Adipocyte (in vitro differentiated cells): Measurements from ENCODE around the gene NASP.
A peak's percentile ranks its signal among the peaks of the same experiment; 100 is the strongest.

Experiments
- DNase-seq: peaks from one replicate; pipeline ENCODE4 v3.0.0-alpha.2; 2015; ENCODE audit warnings: low read depth
- H3K27me3 ChIP-seq: replicated peaks from 2 replicates; pipeline ENCODE4 v1.7.0; 2013; ENCODE audit warnings: mild to moderate bottlenecking, low read length, moderate library complexity; ENCODE audit not compliant: control insufficient read depth, insufficient read depth
- H3K36me3 ChIP-seq: 2 replicates; pipeline ENCODE4 v1.7.0; 2013; ENCODE audit warnings: low read length, mild to moderate bottlenecking, moderate library complexity; ENCODE audit not compliant: control insufficient read depth, insufficient read depth, severe bottlenecking
- H3K4me1 ChIP-seq: 2 replicates; pipeline ENCODE4 v1.7.0; 2013; ENCODE audit warnings: mild to moderate bottlenecking, low read length, moderate library complexity; ENCODE audit not compliant: control insufficient read depth, insufficient read depth
- H3K4me3 ChIP-seq: 2 replicates; pipeline ENCODE4 v1.7.0; 2013; ENCODE audit warnings: mild to moderate bottlenecking, low read length, moderate library complexity
- H3K9ac ChIP-seq: 2 replicates; pipeline ENCODE4 v1.7.0; 2013; ENCODE audit warnings: mild to moderate bottlenecking, low read length, moderate library complexity
- H3K9me3 ChIP-seq: 2 replicates; pipeline ENCODE4 v1.7.0; 2013; ENCODE audit warnings: mild to moderate bottlenecking, low read length, moderate library complexity; ENCODE audit not compliant: control insufficient read depth

NASP gene

DNA sequence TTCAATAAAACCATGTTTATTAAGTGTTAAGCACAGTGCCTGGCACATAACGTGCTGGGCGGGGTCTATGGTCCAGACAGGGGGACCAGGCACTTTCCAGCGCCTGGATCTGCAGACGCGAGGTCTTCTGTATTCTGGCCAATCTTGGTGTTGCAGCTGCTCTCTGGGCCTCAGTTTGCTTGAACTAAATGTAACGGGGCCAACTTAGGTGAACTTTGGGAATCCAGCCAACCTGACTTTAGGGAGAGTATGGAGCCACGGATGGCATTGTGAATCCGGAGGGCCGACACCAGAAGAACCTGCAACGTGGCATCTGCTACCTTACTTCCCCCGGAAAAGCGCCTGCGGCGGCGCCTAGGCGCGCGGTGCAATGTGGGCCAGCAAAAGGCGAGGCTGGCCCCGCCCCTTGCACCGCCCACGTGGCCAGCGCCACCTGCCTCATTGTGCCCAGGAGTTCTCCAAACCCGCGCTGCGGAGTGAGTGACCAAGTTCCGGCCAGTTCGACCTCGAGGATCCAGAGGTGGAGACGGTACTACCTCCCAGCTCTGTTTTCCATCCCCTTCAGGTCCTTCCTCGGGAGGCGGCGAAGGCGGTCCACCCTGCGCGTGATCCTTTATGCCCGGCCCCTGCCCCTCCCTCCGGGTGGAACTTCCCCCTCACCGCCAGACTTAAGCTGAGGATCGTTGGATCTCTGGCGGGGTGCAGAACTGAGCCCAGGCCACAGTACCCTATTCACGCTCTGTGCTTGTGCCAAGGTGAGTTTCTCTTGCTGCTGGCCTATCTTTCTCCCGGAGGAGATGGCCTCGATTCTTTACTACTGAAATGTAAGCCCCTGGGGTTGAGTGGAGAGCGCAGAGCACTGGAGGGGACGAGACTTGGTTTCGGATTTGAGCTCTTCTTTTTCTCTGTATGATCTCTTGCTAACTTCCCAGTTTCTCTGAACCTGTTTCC is 33.2 kb upstream of the NASP start, which contains the start of gene AKR1A1:
TSS of gene AKR1A1 (plus strand) at position 426 of the 951 bp plus-strand sequence. CDS start 10,969 bp downstream, outside the sequence.
- Histone ChIP-seq H3K9me3 (no peaks in the 10 kb centered on the region), H3K36me3 (no peaks in the 10 kb centered on the region), H3K4me1 (peaks cover 8% of the 10 kb centered on the region), H3K9ac (peak within 1 kb of the TSS; percentile 92), H3K27me3 (no peaks in the 10 kb centered on the region), H3K4me3 (peak within 1 kb of the TSS; percentile 92)
- DNase-seq, result peak; percentile 92

- Histone ChIP-seq H3K4me3 (peak overlapping the region; percentile 92), H3K9ac (peak overlapping the region; percentile 92), H3K36me3 (no peaks in the 10 kb centered on the region), H3K9me3 (no peaks in the 10 kb centered on the region), H3K4me1 (peaks cover 8% of the 10 kb centered on the region), H3K27me3 (no peaks in the 10 kb centered on the region)
- no peak for DNase-seq
Observed at GRCh38 chr1:45551684-45552083, 32.2 kb upstream of the NASP start.

GRCh38 chr1:45552331-45552730 is 31.5 kb upstream of the NASP start:
- no peaks in the 10 kb centered on the region for H3K9me3 ChIP-seq
- peaks cover 8% of the 10 kb centered on the region for H3K4me1 ChIP-seq
- peak overlapping the region; percentile 92 for H3K9ac ChIP-seq
- H3K4me3 ChIP-seq, result peak overlapping the region; percentile 92
- H3K36me3 ChIP-seq, result no peaks in the 10 kb centered on the region
- DNase-seq, result no peak
- no peaks in the 10 kb centered on the region for H3K27me3 ChIP-seq

DNA sequence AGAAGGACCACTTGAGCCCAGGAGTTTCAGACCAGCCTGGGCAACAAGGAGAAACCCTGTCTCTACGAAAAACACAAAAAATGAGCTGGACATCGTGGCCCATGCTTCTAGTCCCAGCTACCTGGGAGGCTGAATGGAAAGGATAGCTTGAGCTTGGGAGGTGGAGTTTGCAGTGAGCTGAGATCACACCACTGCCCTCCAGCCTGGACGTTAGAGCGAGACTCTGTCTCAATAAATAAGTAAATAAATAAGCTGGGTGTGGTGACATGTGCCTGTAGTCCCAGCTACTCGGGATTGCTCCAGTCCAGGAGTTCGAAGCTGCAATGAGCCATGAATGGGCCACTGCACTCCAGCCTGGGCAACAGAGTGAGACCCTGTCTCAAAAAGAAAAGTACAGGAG is 29.6 kb upstream of the NASP start:
- peaks cover 8% of the 10 kb centered on the region for H3K4me1 ChIP-seq
- H3K9ac ChIP-seq, result no peak overlapping the region
- H3K4me3 ChIP-seq, result no peak overlapping the region
- no peaks in the 10 kb centered on the region for H3K27me3 ChIP-seq
- DNase-seq, result no peak
- peaks cover 4% of the 10 kb centered on the region for H3K36me3 ChIP-seq
- no peaks in the 10 kb centered on the region for H3K9me3 ChIP-seq

DNA sequence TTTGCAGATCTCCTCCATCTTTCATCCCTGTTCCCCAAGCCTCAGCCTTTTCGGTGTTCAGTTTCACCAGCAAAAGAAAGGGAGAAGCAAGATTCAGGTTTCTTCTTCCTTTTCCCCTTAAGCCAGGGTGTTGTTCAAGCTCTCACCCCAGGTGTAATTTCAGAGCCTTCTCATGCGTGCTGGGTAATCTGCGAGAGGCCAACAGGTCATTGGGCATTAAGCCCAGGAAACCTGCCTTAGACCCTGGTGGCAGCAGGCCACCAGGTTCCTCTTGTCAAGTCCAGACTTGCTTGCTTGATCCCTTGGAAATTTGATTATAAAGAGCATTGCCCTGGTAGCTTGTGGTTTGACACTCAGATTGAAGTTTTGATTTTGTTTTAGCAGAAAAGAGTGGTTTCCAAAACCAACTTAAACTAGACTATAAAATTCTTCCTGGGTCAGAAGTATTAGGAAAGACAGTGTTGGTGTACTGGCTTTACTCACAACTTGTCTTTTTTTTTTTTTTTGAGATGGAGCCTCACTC is 26.4 kb upstream of the NASP start:
- no peaks in the 10 kb centered on the region for H3K27me3 ChIP-seq
- no peak overlapping the region for H3K4me3 ChIP-seq
- peaks cover 16% of the 10 kb centered on the region for H3K36me3 ChIP-seq
- DNase-seq, result peak; percentile 14
- no peaks in the 10 kb centered on the region for H3K9me3 ChIP-seq
- no peaks in the 10 kb centered on the region for H3K4me1 ChIP-seq
- no peak overlapping the region for H3K9ac ChIP-seq

DNA sequence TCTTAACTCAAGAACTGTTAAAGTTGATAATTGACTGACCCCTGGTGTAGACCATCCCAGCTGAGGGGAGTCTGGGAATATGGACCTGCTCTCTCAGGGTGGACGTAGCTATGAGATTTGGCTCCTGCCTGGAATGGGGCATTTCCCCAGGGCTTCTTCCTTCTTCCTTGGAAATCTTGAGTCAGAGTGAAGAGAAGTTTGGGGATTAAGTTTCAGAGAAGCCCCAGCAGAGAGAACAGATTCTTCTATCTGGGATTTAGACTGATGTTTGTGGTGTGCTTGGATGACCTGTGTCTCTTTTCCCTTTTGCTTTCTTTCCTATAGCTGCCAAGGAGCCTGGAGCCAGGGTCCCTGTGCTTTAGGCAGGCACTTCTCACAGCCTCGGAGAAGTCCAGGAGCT is 20.0 kb upstream of the NASP start:
- no peaks in the 10 kb centered on the region for H3K27me3 ChIP-seq
- no peak for DNase-seq
- peaks cover 47% of the 10 kb centered on the region for H3K36me3 ChIP-seq
- peaks cover 9% of the 10 kb centered on the region for H3K4me1 ChIP-seq
- H3K9ac ChIP-seq, result peak overlapping the region; percentile 55
- H3K4me3 ChIP-seq, result no peak overlapping the region
- H3K9me3 ChIP-seq, result no peaks in the 10 kb centered on the region

- DNase-seq, result no peak
- Histone ChIP-seq H3K4me3 (no peak overlapping the region), H3K9me3 (no peaks in the 10 kb centered on the region), H3K9ac (no peak overlapping the region), H3K27me3 (no peaks in the 10 kb centered on the region), H3K36me3 (peaks cover 56% of the 10 kb centered on the region), H3K4me1 (peaks cover 9% of the 10 kb centered on the region)
Observed at GRCh38 chr1:45566722-45567121, 17.1 kb upstream of the NASP start.

DNA sequence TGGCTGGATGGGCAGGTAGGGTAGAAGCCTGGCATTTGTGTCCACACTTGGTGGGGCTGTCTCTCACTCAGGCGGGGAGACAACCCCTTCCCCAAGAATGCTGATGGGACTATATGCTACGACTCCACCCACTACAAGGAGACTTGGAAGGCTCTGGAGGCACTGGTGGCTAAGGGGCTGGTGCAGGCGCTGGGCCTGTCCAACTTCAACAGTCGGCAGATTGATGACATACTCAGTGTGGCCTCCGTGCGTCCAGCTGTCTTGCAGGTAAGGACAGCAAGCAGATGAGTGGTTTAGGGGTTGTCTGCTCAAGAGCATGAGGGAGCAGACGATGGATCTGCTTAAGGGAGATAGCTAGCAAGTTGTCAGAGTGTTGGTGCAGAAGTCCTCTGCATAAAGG is 15.9 kb upstream of the NASP start:
- H3K4me3 ChIP-seq, result no peak overlapping the region
- H3K27me3 ChIP-seq, result no peaks in the 10 kb centered on the region
- H3K9ac ChIP-seq, result no peak overlapping the region
- peaks cover 48% of the 10 kb centered on the region for H3K36me3 ChIP-seq
- peaks cover 9% of the 10 kb centered on the region for H3K4me1 ChIP-seq
- no peak for DNase-seq
- no peaks in the 10 kb centered on the region for H3K9me3 ChIP-seq

GRCh38 chr1:45568421-45568820 is 15.4 kb upstream of the NASP start:
- peaks cover 46% of the 10 kb centered on the region for H3K36me3 ChIP-seq

DNA sequence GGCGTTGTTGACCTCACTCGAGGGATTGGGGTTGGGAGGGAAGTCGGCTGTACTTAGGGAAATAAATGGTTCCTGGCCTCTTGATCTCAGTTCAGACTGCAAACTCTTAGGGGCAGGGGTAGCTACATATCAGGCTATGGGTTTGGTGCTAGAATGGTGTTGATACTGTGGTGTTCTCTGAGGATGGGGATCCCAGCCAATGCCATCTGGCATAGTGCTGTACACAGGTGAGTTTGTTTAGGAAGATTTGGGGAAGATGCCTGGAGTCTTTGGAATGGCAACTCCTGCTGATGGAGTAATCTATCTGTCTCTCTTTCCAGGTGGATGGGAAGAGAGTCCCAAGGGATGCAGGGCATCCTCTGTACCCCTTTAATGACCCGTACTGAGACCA is 14.3 kb upstream of the NASP start:
- Histone ChIP-seq H3K4me3 (no peak overlapping the region), H3K9me3 (no peaks in the 10 kb centered on the region), H3K27me3 (no peaks in the 10 kb centered on the region), H3K4me1 (no peaks in the 10 kb centered on the region), H3K36me3 (peaks cover 40% of the 10 kb centered on the region), H3K9ac (no peak overlapping the region)
- no peak for DNase-seq

More at GRCh38 chr1:45568421-45568820, 15.4 kb upstream of the NASP start:
- no peak for DNase-seq
- Histone ChIP-seq H3K4me1 (peaks cover 9% of the 10 kb centered on the region), H3K4me3 (no peak overlapping the region), H3K9me3 (no peaks in the 10 kb centered on the region), H3K9ac (no peak overlapping the region), H3K27me3 (no peaks in the 10 kb centered on the region)

DNA sequence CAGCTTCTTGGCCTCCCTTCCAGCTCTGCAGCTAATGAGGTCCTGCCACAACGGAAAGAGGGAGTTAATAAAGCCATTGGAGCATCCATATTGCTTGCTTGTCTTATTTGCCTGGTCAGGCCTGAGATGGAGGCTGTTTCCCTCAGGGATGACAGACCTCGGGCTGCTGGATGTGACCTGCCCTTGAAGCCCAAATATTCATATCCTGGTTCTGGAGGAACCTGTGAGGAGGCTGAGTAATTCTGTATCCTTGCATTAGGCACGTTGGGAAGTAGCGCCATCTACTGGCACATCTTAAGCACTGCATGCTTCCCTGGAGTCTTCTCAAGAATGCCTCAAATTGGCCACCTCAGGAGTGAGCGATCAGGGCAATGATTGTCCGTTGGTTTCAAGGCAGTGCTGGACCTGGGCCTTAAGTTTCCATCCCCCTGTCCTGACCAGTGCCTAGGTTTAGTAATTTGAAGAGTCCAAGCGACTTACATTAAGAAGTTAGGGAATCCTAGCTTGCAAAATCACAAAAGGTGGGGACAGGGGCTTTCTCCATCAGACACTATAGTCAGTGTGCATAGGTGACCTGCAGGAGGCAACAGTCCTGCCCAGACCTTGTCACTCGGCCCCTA is 13.8 kb upstream of the NASP start:
- Histone ChIP-seq H3K9me3 (no peaks in the 10 kb centered on the region), H3K36me3 (peaks cover 40% of the 10 kb centered on the region), H3K4me1 (no peaks in the 10 kb centered on the region), H3K9ac (no peak overlapping the region), H3K4me3 (no peak overlapping the region), H3K27me3 (no peaks in the 10 kb centered on the region)
- peak; percentile 89 for DNase-seq
